Middle frontal gyrus (tissue), 1 donor: Measurements from ENCODE around the gene ATP9A.
"Not testable (repeated sequence)": the region's sequence is repeated elsewhere in the genome, so short reads cannot be mapped to it uniquely, and the experiment has no call there.

Experiments
- DNase-seq: peaks from one replicate; pipeline ENCODE4 v3.0.0-alpha.2; 2015; ENCODE audit warnings: low spot score; ENCODE audit errors: extremely low spot score

ATP9A gene

DNA sequence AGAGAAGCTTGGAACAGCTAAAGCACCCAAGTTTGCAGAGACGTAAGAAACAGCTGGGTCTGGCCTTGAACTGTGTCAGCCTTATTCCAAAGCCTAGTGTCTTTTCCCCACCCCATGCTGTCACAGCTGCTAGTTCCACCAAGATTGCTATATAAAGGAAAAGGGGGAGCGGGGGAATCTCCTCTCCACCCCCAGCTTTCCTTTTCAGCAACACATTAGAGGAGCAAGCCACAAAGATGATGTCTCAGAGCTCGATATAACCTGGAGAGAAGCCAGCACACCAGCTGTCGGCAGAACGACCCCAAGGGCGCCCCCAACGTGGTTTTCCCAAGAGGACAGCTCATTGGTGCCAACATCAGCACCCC lies 36.5 kb downstream of the ATP9A start:
- DNase-seq, result no peak

DNA sequence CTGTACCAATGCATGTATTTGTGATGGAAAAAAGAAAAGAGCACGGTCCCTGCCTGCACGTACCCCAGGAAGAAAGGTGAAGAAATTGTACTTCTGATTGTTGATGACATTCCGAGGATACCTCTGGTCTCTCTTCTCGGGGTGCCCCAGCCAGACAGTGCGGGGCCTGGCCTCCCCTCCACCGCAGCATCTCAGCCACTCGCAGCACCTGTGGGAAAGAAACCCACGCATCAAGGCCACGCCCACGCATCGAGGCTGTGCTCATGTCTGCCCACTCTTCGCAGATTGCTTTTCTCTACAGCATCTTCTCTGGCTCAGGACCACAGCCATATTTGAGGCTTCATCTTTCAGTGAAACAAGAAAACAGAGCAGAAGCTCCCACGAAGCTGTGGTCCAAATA lies 38.4 kb downstream of the ATP9A start:
- no peak for DNase-seq

DNA sequence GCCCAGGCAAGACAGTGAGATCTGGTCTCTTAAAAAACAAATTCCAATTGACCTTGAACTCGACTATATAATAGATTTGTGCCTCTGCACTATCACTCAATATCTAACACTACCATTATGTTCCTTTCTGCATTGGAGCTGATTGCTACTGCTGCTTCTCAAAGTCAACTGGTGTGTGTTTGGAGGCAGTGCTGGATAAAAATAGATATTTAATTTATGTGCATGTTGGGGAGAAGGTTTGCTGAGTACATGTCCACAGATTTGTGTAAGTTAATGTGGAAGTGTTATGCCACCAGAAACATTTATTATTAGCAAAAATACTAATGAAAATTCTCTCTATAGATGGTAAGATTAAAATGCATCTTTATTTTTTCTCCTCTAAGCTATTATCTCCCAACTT lies 39.5 kb downstream of the ATP9A start:
- DNase-seq, result no peak

DNA sequence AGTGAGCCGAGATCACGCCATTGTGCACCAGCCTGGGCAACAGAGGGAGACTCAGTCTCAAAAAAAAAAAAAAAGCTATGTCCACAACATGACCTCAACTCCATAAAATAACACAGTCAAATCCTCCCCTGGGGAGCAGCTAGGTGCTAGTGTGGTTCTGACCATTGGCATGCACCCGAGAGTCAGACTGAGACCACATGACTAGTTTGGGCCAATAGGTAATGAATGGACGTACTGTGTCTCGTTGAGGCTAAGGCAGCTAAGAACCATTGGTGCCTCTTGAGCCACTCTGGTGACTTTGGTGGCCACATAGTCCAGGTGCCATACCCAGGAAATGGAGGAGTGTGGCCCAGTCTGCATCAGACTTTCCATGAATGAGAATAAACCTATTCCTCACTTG lies 40.3 kb downstream of the ATP9A start:
- DNase-seq, result no peak

DNA sequence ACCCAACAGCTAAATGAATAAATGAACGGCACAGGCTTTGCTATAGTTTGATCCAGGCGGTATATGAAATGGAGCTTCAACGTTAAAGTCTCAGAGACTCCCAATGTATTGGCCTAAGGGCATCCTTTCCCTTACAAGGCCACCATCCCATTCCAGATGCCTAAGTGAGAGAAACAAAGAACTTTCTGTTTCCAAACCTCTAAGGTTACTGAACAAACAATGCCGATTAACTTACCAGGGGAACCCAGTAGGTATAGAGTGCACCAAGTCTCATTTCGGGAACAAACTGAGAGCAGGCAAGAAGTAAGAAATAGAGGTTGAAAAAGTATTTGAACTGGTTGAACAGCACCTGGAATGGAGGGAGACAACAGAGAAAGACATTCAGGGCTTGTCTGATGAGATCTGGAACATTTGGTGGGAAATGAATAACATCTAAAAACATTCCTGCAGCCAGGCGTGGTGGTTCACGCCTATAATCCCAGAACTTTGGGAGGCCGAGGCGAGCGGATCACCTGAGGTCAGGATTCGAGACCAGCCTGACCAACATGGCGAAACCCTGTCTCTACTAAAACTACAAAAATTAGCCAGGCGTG lies 42.5 kb downstream of the ATP9A start:
- no peak for DNase-seq

DNA sequence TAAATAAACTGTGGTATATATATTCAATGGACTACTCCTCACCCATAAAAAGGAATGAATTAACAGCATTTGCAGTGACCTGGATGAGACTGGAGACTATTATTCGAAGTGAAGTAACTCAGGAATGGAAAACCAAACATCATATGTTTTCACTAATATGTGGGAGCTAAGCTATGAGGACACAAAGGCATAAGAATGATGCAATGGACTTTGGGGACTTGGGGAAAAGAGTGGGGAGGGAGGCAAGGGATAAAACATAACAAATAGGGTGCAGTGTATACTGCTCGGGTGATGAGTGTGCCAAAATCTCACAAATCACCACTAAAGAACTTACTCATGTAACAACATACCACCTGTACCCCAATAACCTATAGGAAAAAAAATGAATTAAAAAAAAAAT lies 45.2 kb downstream of the ATP9A start:
- DNase-seq, result not testable (repeated sequence)

DNA sequence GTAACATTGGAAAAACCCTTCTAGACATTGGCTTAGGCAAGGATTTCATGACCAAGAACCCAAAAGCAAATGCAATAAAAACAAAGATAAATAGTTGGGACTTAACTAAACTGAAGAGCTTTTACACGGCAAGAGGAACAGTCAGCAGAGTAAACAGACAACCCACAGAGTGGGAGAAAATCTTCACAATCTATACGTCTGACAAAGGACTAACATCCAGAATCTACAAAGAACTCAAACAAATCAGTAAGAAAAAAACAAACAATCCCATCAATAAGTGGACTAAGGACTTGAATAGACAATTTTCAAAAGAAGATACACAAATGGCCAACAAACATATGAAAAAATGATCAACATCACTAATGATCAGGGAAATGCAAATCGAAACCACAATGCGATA lies 45.9 kb downstream of the ATP9A start:
- DNase-seq, result not testable (repeated sequence)

DNA sequence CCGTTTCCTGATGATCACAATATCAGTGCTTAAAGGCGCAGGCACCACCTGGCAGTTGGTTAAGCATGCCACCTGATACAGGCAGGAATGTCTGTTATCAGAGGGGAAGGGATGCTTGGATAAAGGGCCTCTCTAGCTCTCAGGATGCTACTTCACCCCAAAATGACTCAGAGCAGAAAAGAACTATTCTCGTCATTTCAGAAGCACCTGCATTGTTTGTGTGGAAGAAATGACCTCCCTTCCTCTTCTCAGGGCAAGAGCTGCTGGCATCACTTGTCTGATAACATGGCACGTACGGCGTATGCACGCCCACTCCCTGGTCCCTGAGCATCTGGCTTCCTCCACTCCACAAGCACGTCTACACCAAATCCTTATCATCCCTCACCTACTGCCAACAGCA lies 47.3 kb downstream of the ATP9A start:
- no peak for DNase-seq

DNA sequence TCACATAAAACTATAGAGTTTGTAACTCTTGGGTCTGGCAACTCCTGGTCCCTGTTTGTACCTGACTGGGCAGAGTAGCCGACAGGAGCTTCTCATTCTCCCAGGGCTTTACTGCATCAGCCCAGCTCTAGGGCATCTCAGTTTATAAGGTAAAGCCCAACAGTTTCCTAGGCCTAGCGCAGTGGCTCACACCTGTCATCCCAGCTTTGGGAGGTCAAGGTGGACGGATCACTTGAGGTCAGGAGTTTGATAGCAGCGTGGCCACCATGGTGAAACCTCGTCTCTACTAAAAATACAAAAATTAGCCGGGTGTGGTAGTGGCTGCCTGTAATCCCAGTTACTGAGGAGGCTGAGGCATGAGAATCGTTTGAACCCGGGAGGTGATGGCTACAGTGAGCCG lies 47.8 kb downstream of the ATP9A start:
- no peak for DNase-seq

DNA sequence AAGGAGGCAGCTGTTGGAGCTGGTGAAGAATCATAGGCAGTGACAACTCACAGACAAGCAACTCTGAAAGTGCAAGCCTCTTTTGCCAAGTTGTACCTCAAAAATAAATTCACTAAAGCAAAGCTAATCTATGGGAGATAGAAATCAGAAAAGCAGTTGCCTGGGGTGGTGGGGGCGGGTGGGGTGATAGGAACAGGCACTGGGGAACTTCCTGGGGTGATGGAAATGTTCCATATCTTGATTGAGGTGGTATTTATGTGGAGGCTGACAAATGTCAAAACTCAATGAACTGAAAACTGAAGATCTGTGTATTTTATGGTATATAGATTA lies 52.4 kb downstream of the ATP9A start:
- no peak for DNase-seq

DNA sequence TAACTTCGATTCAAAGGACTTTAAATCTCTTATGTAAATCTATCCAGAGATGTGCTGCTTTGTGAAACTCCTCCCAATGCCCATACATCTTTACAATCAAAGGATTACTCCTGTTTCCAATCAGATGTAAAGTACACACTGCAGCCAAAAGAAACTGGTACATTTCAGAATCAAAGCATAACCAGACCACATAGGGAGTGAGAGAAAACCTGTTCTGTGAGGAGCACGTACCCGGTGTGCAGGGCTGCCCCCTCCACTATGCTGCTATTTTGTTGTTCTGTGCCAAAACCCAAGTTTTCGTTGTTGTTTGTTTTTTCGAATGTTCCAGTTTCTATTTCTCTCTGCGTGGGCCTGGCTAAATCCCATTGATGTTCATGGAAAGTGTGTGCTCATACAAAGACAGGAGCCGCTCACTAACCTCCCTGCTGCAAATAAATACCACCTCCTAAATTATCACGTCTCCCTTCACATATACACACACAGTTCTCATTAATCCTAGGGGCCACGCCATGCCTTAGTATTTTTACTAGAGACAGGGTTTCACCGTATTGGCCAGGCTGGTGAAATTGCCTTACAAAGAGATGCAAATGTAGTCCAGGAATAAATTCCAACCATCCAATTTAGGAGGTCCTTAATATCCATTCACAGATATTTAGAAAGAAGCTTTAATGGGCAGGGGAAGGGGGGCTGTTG lies 52.9 kb downstream of the ATP9A start:
- no peak for DNase-seq

DNA sequence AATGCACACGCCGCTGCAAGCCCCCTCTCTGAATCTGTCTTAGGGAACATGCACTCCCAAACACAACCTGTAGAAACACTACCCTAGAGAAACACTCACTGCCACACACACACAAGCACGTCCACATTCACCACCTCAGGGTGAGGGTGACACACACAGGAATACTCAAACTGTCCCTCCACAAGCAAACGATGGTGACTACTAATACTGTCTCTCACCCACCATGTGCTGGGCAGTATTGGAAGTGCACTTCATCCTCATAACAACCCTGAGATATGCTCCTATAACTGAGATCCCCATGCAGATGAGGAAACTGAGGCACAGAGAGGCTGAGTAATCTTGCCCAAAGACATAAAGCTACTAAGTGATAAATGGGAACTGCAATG lies 55.0 kb downstream of the ATP9A start:
- DNase-seq, result no peak

DNA sequence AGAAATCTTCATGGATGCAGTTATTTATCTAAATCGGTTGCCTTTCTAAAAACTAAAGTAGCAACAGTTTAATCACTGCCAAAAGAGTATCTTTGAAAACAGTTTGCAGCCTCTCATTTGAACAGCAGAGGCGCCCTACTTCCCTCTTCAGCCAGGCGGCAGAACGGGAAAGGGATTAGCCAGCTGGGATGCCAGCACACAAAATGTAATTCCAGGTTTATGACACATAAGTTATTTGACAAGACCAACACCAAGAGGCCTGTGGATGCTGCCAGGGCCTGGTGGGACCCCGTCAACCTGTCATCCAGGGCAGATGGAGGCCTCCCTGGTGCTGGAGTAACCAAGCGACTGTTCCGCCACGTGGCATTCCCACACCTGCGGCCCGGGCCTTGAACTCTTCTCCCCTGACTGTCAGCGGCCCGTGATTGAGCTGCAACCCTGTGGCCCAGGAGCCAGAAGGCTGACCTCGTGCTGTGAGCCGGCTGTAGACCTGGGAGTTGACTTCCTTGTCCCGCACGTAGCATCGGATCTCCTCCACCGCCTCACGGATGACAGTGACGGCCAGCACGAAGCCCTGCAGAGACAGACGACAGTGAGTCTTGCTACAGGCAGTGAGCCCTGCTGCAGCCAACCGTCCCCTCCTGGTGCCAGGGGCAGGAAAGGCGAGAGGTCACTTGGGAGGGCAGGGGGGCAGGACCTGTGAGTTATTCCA lies 55.5 kb downstream of the ATP9A start:
- DNase-seq, result no peak

DNA sequence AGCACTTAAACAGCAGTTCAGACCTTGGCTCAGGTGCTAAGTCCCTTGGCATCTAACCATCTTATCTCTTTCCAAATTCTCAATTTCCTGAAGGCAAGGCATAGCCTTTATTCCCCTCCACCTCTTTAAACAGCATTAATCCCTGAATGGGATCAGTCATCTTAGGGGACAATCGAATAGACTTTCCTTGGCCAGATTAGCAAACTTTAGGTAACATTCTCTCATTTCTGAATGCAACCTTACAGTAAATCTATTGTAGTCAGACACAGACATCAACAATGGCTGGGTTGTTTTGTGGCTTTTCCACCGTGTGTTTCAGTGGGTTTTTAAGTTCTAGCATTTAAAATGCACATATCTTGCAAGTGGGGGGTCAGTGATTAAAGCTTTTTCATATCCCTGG lies 56.8 kb downstream of the ATP9A start:
- DNase-seq, result no peak

DNA sequence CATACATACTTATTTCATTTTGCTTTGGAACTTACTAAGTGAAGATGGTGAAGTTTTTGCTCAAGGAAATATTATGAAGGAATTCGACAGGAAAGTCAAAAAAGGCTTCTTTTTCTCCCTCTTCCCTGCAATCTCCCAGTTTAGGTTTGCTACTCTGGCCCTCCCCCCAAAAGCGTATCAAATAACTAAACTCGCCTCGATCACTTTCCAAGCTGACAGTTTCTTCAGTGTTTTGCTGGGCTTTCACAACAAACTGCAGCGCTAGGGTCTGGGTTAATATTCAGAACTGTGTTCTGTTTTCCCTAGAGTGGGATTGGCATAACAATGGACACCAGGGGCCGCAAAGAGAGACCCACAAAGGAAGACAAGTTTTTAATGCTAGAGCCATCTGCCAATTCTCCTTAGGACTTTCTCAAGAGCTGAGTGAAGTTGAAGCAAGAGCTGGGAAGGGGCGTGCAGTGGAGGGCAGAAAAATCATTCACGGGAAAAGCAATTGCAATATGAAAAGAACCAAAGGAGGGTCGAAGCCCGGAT lies 57.8 kb downstream of the ATP9A start:
- DNase-seq, result no peak

DNA sequence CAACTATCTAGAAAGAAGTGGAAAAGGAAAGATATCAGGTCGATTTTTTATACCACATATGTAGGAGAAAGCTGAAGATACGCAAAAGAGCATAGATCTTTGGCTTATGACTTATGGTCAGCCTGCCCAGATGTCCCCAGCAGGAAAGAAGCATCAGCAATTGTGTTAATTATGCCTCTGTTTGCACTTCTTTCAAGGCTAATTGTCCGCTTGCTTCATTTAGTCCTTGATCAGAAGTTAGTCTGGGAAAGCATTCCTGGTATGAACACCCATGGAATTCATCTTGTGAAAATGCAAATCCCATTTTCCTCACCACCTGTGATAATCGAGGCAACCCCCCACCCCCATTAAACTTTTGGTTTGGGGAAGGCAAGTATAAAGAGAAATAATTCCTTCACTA lies 62.8 kb downstream of the ATP9A start:
- DNase-seq, result no peak

DNA sequence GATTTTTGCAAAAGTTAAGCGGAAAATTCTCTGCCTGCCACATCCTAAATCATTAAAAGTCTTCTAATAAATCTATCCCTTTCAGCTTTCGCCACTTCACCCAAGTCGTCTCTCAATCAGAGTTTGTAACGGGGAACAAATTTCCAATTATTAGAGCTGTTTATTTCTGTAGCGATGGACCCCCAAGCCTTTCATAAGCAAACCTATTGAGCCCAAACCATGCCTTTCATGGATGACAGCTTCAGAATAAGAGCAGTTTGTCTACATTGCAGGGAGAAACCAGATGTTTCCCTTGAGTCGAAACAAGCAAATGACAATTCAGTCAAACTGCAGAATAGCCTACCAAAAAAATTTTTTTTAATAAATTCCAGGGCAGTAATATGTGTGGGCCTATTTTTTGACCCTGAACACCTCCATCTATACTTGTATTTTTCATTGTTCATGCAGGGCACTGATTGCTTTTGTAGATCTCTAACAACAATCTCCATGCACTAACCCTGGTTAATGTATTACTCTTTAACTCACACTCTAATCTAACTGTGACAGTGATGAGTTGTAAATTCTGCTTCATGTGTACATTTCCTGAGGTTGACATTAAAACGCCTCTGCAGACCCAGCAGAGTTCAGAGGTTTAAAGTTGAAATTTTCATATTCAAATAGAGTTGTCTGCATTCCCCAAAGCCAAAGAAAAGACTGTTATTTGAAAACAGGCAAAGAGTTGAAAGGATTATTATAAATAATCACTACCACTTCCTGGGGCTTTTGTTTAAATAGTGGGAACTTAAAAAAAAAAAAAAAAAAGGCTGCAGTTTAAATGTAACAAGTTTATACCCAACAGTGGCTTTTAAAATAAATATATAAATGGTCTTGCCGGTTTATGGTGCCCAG lies 64.5 kb downstream of the ATP9A start:
- no peak for DNase-seq

DNA sequence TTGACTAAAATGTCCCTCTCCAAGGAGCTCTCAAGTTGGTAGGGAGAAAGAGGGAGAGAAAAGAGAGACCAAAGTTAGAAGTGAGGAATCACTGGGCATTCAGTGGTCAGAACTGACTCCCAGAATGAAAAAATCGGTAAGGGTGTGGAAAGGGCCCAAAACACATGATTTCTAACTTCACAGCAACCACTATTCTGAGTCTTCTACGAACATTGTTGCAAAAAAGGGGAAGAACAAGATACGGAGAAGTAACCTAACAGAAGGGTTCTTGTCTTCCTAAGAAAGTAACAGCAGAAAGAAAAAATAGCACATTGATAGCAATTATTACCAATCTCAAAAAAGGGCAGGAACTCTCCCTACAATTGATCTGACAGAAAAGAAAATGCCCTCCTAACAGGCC lies 65.6 kb downstream of the ATP9A start:
- DNase-seq, result no peak

DNA sequence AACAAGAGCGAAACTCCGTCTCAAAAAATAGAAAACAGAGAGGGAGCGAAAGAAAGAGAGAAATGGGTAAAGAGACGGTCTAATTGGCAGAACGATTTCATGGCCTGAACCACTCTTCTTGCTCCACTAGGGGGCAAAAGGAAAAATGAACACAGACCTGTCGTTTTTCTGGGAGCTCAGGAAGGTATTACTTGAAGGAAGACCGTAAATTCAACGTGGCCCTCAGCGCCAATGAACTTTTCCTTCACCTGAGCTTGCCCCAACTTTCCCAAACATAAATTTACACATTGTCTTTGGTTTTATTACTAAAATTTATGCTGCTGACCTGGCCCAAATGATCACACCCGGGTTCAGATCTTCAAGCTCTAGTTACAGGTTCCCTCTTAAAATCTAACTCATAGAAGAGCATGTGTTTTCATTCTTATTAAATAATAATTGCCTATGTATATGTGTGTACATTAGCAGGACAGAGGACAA lies 67.3 kb downstream of the ATP9A start:
- DNase-seq, result no peak

DNA sequence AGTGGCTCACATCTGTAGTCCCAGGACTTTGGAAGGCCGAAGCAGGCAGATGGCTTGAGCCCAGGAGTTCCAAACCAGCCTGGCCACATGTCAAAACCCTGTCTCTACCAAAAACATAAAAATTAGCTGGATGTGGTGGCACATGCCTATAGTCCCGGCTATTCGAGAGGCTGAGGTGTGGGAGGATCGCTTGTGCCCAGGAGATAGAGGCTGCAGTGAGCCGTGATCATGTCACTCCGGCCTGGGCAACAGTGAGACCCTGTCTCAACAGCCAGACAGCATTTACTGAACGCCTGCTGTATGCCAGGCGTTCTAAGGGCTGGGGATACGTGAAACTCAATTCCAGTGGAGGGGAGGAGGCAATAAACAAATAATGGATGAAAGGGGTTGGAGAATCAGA lies 69.9 kb downstream of the ATP9A start:
- DNase-seq, result no peak

DNA sequence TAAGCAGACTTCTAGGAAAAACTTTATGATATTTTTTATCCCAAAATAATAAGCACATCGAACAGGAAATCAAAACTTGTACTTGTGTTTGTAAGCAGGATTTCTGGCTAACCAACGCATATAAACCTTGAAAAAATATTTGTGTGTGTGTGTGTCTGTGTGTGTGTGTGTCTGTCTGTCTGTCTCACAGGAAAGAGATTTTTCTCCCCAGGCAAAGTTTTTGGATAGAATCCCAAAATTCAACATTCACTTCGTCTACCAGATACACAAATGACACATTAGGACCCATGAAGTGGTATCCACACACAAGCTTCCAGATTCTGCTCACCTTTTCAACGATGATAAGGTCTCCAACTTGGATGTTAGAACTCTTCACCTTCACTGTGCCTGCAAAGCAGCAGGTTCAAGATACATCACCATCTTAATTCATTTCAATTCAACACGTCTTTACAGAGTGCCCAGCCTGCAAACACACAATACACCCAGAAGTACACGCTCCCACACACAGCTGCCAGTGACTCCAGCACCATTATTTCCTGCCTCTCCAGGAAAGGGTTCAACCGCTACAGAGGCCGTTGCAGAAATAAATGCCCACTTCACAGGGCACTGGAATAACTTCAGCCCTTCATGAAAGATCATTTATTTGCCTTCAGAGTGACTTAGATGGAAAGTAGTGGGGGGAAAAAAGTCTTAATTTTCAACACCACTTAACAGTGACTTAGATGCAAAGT lies 70.9 kb downstream of the ATP9A start:
- DNase-seq, result no peak
